Activated gamma-delta T cell treated with Interleukin-2 at 50 U/mL for 16 hours (primary cell): ENCODE data around the gene CCDC179.

ENCODE experiments used
- DNase-seq: peaks from one replicate; pipeline ENCODE4 v3.0.0-alpha.2; 2020

Gene CCDC179

GRCh38 chr11:22860241-22860640 lies at the start of gene CCDC179:
TSS of gene CCDC179 (minus strand) at chr11:22860474. CDS start at chr11:22860421, 53 bp downstream.
- no peak for DNase-seq

- DNase-seq = no peak
Measured at GRCh38 chr11:22903782-22904181, 43.5 kb upstream of the CCDC179 start.

- no peak for DNase-seq
Measured at GRCh38 chr11:22901603-22902002, 41.3 kb upstream of the CCDC179 start.

GRCh38 chr11:22900764-22901486 lies 40.7 kb upstream of the CCDC179 start:
- no peak for DNase-seq

- DNase-seq = no peak
Measured at GRCh38 chr11:22898036-22898435, 37.8 kb upstream of the CCDC179 start.

- no peak for DNase-seq
Measured at GRCh38 chr11:22890227-22890626, 30.0 kb upstream of the CCDC179 start.

GRCh38 chr11:22884217-22884616 lies 23.9 kb upstream of the CCDC179 start:
- DNase-seq = no peak

- no peak for DNase-seq
Measured at GRCh38 chr11:22879630-22880029, 19.4 kb upstream of the CCDC179 start.

GRCh38 chr11:22878604-22879003 lies 18.3 kb upstream of the CCDC179 start:
- DNase-seq = no peak

GRCh38 chr11:22878039-22878438 lies 17.8 kb upstream of the CCDC179 start:
- DNase-seq = no peak

GRCh38 chr11:22875869-22876473 lies 15.7 kb upstream of the CCDC179 start:
- DNase-seq = peak; percentile 56

- DNase-seq = no peak
Measured at GRCh38 chr11:22869325-22869724, 9.1 kb upstream of the CCDC179 start.

GRCh38 chr11:22859756-22860155 lies 518 bp downstream of the CCDC179 start:
- no peak for DNase-seq

- DNase-seq = no peak
Measured at GRCh38 chr11:22851477-22851876, 8.8 kb downstream of the CCDC179 start.

- no peak for DNase-seq
Measured at GRCh38 chr11:22846726-22847125, 13.5 kb downstream of the CCDC179 start.

GRCh38 chr11:22832315-22833015 lies 27.8 kb downstream of the CCDC179 start:
- DNase-seq = no peak

- no peak for DNase-seq
Measured at GRCh38 chr11:22830082-22830414, 30.2 kb downstream of the CCDC179 start.

- peak; percentile 93 for DNase-seq
Measured at GRCh38 chr11:22829231-22830081, 30.8 kb downstream of the CCDC179 start, which contains the start of gene SVIP. TSS of gene SVIP (minus strand) at chr11:22829801. CDS start at chr11:22829748, 53 bp downstream.

GRCh38 chr11:22828373-22828772 lies 31.9 kb downstream of the CCDC179 start:
- no peak for DNase-seq

GRCh38 chr11:22822203-22822602 lies 38.1 kb downstream of the CCDC179 start:
- DNase-seq = no peak

GRCh38 chr11:22809893-22810292 lies 50.4 kb downstream of the CCDC179 start:
- no peak for DNase-seq

- no peak for DNase-seq
Measured at GRCh38 chr11:22808571-22809197, 51.6 kb downstream of the CCDC179 start.
